ENCODE data around the gene ZNF414. TPM values are rescaled to one million over a fixed set of nuclear protein-coding genes. Genes with fewer than 3 reads are reported as not detected.

ZNF414 gene
- total and polyA plus RNA-seq, 2 of the 4 experiments (the other 2 are of a cell fraction): 3.2 to 14.2 TPM

GRCh38 chr19:8506402-8506957 is 7.5 kb downstream of the ZNF414 start:
- ChIA-PET POLR2A (ENCODE audit: unreplicated experiment) (no interaction called here), CTCF (interaction anchor here (1.0 to 1.3 kb wide), 3 partner anchors 74 to 239 kb away, joined by 3 to 5 read pairs (median 3); no protein-coding TSS in a partner anchor)
- dilution Hi-C loops (cut with HindIII; ENCODE audit: low sequenced_read_pairs, unreplicated experiment): no loop called here
- H3K9me1 ChIP-seq (ENCODE audit: insufficient read depth, low read length): peaks cover 3% of the 10 kb centered on the region; the same call in 1 of the 2 replicates
- peak overlapping the region in 1 of 2 experiments; percentile 54; a peak in 1 of 4 replicates for H4K8ac ChIP-seq (ENCODE audit: low read depth in 2 of 2, low read length in 2 of 2)
- H3K4me3 ChIP-seq (ENCODE audit: insufficient read depth, low read depth, low read length): no peak overlapping the region
- no peaks in the 10 kb centered on the region for H3K27me3 ChIP-seq (ENCODE audit: control insufficient read depth, insufficient read depth, low read length)
- no peak overlapping the region for H2BK5ac ChIP-seq (ENCODE audit: low read depth, low read length, poor library complexity, severe bottlenecking)
- no peak overlapping the region for H3K9ac ChIP-seq (ENCODE audit: low read depth, low read length)
- no peaks in the 10 kb centered on the region for H3K9me3 ChIP-seq (ENCODE audit: control insufficient read depth, insufficient read depth, low read length)
- peak overlapping the region; percentile 90 for H2AK9ac ChIP-seq (replicated peaks; ENCODE audit: low read depth, low read length, poor library complexity)
- H3K23ac ChIP-seq (ENCODE audit: low read depth, low read length): no peak overlapping the region
- H3K56ac ChIP-seq (ENCODE audit: extremely low read depth, insufficient read depth, low read length): no peak overlapping the region
- DNase-seq: no peak
- H2BK15ac ChIP-seq (ENCODE audit: low read depth, low read length): no peak overlapping the region
- H2AK5ac ChIP-seq (ENCODE audit: low read depth, low read length): peak overlapping the region; percentile 21
- H3K4ac ChIP-seq (ENCODE audit: low read depth, low read length): no peak overlapping the region
- H4K91ac ChIP-seq (ENCODE audit: insufficient read depth, low read depth, low read length): no peak overlapping the region
- H3K18ac ChIP-seq (ENCODE audit: low read depth, low read length): no peak overlapping the region
- intact Hi-C loops (cut with micrococcal nuclease): loop anchor here (1.0 to 5.0 kb wide), 4 partner anchors 49 to 152 kb away; partner anchors contain the start of genes HNRNPM and MARCHF2
- no peak overlapping the region for H4K5ac ChIP-seq (ENCODE audit: low read depth, low read length)
- in situ Hi-C loops (cut with MboI; ENCODE audit: low sequenced_read_pairs): loop anchor here (5.0 kb wide), 1 partner anchor 154 kb away; no protein-coding TSS in a partner anchor
- no peak overlapping the region for H2BK120ac ChIP-seq (ENCODE audit: low read depth, low read length)
- H4K20me1 ChIP-seq (ENCODE audit: insufficient read depth, low read length): no peaks in the 10 kb centered on the region; the same call in 1 of the 2 replicates
- H3K14ac ChIP-seq (replicated peaks; ENCODE audit: low read depth, low read length): no peak overlapping the region
- H2BK20ac ChIP-seq (ENCODE audit: low read depth, low read length): no peak overlapping the region
- 11% methylated on average over 11 of the region's 18 CpGs; no CpG with 5 or more reads in 1 of the 2 experiments for WGBS, 2 experiments (ENCODE audit: extremely low coverage in 2 of 2, insufficient read length in 1 of 2)
- peaks cover 2% of the 10 kb centered on the region; the same call in 1 of the 2 replicates for H3K36me3 ChIP-seq (ENCODE audit: control insufficient read depth, insufficient read depth, low read length)
- no peak for ATAC-seq (ENCODE audit: low read depth)
- peak overlapping the region; percentile 15; the same call in 1 of the 2 replicates for H3K4me2 ChIP-seq (ENCODE audit: low read depth, low read length)
- H3K4me1 ChIP-seq (ENCODE audit: control insufficient read depth, insufficient read depth, low read length): no peaks in the 10 kb centered on the region
- H3K79me1 ChIP-seq (ENCODE audit: low read depth in 1 of 2, low read length in 2 of 2): no peaks in the 10 kb centered on the region; a peak in 1 of 4 replicates
- no TSS peak for BruUV-seq (replicated peaks)
- no peak overlapping the region for H3K27ac ChIP-seq (ENCODE audit: insufficient read depth, low read length)
- peak overlapping the region; percentile 94 for H2AFZ ChIP-seq (replicated peaks; ENCODE audit: low read length, poor library complexity)
- no peak for TF ChIP-seq FOS (IDR thresholded peaks at IDR 0.05; ENCODE audit: low read depth, low read length)
- TF ChIP-seq RFX5 (IDR thresholded peaks at IDR 0.05; ENCODE audit: low read depth, low read length): no peak
- no peak for TF ChIP-seq RAD21 (IDR thresholded peaks at IDR 0.05; ENCODE audit: low read length)
- TF ChIP-seq ELK1 (IDR thresholded peaks at IDR 0.05; ENCODE audit: borderline replicate concordance, low read depth, low read length): no peak
- no peak for TF ChIP-seq POLR2A (IDR thresholded peaks at IDR 0.05; ENCODE audit: low read depth, low read length)
- TF ChIP-seq CTCF (conservative IDR thresholded peaks at IDR 0.05; ENCODE audit: low read depth, low read length): no peak
- TF ChIP-seq MXI1 (IDR thresholded peaks at IDR 0.05; ENCODE audit: borderline replicate concordance, low read depth, low read length): no peak
- no peak for TF ChIP-seq CEBPB (IDR thresholded peaks at IDR 0.05; ENCODE audit: low read depth, low read length)
- no peak for TF ChIP-seq MAFK (IDR thresholded peaks at IDR 0.05; ENCODE audit: low read depth, low read length)
- TF ChIP-seq CHD1 (IDR thresholded peaks at IDR 0.05; ENCODE audit: low read depth, low read length): no peak
- no peak for TF ChIP-seq SMC3 (IDR thresholded peaks at IDR 0.05; ENCODE audit: low read depth, low read length)
- TF ChIP-seq RCOR1 (IDR thresholded peaks at IDR 0.05; ENCODE audit: insufficient replicate concordance, low read length): no peak
- TF ChIP-seq USF2 (IDR thresholded peaks at IDR 0.05; ENCODE audit: low read depth, low read length): no peak
- TF ChIP-seq BHLHE40 (IDR thresholded peaks at IDR 0.05; ENCODE audit: low read depth, low read length): no peak
- no peak for TF ChIP-seq NFE2L2 (IDR thresholded peaks at IDR 0.05; ENCODE audit: low read depth, low read length)

All from IMR-90 (cell line).